ENCODE results near the gene PLEKHM2. TPM values are rescaled to one million over a fixed set of nuclear protein-coding genes. Genes with fewer than 3 reads are reported as not detected.

PLEKHM2 gene
- polyA plus RNA-seq, 1 donor from 2014 or later = 40.1 TPM

DNA sequence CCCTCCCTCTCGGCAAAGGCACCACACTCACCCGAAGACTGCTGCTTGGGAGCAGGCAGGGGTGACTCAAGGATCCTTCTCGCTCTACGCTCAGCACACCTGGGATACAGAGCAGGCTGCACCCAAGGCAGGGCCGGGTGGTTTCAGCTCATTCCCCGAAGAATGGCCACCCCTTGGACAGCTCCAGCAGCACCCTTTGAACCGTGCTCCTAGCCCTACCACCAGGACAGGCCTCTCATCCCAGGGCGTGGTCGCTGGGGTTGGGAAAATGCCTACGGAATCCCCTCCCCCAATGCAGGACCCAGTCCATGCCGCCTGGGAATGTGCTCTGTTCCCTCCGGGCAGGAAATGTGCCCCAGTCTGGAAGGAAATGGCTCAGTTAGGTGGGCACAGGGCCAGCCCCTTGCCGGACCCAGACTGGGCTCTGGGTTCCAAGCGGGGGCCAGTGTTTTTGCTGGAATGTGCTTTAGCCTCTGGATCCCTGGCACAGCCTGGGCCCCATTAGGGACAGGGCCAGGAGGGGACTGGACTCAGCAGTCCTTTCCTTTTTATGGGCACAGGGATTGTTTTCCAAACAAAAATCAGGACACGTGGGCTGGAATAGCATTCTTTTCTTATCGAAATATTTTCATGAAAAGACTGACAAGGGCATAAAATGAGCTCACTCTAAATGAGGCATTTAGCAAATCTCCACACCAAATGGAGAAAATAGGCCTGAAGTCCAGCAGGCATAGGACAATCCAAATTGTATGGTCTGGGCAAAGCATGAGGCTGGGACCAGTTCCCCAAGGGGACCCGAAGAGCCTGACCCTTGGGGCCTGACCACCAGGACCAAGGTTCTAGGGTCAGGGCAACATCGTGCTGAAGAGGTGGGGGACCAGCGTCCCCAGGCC, 65.5 kb downstream of the PLEKHM2 start:
- Histone ChIP-seq H3K27ac (ENCODE audit: low read length) (no peak overlapping the region), H3K79me2 (replicated peaks; ENCODE audit: insufficient read depth, low read length) (no peaks in the 10 kb centered on the region), H3K4me3 (ENCODE audit: low read length) (no peak overlapping the region), H3F3A (ENCODE audit: insufficient read depth, low read length, poor library complexity, severe bottlenecking) (no peaks in the 10 kb centered on the region), H3K9ac (ENCODE audit: low read length) (no peak overlapping the region), H3K36me3 (ENCODE audit: insufficient read depth, low read length) (no peaks in the 10 kb centered on the region), H3K9me2 (ENCODE audit: insufficient read depth, low read length) (no peaks in the 10 kb centered on the region), H3K9me3 (ENCODE audit: low read length) (no peaks in the 10 kb centered on the region), H3K27me3 (ENCODE audit: insufficient read depth, low read depth, low read length) (no peaks in the 10 kb centered on the region), H2AFZ (ENCODE audit: low read depth, low read length) (no peak overlapping the region), H3K4me2 (ENCODE audit: low read length) (no peak overlapping the region), H4K20me1 (ENCODE audit: insufficient read depth) (no peaks in the 10 kb centered on the region)
- TF ChIP-seq EZH2 (IDR thresholded peaks at IDR 0.05; ENCODE audit: borderline replicate concordance, insufficient read depth, low read length, poor library complexity, severe bottlenecking) = no peak
- TF ChIP-seq, protein P1, sequence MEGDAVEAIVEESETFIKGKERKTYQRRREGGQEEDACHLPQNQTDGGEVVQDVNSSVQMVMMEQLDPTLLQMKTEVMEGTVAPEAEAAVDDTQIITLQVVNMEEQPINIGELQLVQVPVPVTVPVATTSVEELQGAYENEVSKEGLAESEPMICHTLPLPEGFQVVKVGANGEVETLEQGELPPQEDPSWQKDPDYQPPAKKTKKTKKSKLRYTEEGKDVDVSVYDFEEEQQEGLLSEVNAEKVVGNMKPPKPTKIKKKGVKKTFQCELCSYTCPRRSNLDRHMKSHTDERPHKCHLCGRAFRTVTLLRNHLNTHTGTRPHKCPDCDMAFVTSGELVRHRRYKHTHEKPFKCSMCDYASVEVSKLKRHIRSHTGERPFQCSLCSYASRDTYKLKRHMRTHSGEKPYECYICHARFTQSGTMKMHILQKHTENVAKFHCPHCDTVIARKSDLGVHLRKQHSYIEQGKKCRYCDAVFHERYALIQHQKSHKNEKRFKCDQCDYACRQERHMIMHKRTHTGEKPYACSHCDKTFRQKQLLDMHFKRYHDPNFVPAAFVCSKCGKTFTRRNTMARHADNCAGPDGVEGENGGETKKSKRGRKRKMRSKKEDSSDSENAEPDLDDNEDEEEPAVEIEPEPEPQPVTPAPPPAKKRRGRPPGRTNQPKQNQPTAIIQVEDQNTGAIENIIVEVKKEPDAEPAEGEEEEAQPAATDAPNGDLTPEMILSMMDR (IDR thresholded peaks at IDR 0.05; ENCODE audit: poor library complexity, severe bottlenecking) = no peak
- TF ChIP-seq, protein P2, sequence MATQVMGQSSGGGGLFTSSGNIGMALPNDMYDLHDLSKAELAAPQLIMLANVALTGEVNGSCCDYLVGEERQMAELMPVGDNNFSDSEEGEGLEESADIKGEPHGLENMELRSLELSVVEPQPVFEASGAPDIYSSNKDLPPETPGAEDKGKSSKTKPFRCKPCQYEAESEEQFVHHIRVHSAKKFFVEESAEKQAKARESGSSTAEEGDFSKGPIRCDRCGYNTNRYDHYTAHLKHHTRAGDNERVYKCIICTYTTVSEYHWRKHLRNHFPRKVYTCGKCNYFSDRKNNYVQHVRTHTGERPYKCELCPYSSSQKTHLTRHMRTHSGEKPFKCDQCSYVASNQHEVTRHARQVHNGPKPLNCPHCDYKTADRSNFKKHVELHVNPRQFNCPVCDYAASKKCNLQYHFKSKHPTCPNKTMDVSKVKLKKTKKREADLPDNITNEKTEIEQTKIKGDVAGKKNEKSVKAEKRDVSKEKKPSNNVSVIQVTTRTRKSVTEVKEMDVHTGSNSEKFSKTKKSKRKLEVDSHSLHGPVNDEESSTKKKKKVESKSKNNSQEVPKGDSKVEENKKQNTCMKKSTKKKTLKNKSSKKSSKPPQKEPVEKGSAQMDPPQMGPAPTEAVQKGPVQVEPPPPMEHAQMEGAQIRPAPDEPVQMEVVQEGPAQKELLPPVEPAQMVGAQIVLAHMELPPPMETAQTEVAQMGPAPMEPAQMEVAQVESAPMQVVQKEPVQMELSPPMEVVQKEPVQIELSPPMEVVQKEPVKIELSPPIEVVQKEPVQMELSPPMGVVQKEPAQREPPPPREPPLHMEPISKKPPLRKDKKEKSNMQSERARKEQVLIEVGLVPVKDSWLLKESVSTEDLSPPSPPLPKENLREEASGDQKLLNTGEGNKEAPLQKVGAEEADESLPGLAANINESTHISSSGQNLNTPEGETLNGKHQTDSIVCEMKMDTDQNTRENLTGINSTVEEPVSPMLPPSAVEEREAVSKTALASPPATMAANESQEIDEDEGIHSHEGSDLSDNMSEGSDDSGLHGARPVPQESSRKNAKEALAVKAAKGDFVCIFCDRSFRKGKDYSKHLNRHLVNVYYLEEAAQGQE (IDR thresholded peaks at IDR 0.05; ENCODE audit: borderline replicate concordance) = no peak
- no peak for TF ChIP-seq MXI1 (conservative IDR thresholded peaks at IDR 0.05; ENCODE audit: poor library complexity, severe bottlenecking)
- TF ChIP-seq POLR2AphosphoS5 (IDR thresholded peaks at IDR 0.05) = no peak

DNA sequence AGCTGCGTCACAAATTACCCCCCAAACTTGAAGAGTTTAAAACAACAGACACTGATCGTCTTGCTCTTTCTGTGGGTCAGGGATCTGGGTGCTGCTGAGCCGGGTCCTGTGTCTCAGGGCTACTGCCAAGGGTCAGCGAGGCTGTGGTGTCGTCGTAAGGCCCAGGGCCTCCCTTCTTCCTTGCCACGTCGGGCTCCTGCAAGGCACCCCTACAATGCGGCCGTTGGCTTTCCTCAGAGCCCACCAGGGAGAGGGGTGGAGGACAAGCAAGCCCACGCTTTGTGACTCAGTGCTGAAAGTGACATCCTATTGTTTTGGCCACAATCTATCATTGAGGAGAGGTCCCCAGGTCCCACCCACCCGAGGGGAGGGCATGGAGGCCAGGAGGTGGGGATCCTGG, 66.8 kb downstream of the PLEKHM2 start:
- Histone ChIP-seq H3K36me3 (ENCODE audit: insufficient read depth, low read length) (no peaks in the 10 kb centered on the region), H3F3A (ENCODE audit: insufficient read depth, low read length, poor library complexity, severe bottlenecking) (no peaks in the 10 kb centered on the region), H3K9me2 (ENCODE audit: insufficient read depth, low read length) (no peaks in the 10 kb centered on the region), H3K27me3 (ENCODE audit: insufficient read depth, low read depth, low read length) (no peaks in the 10 kb centered on the region), H3K27ac (ENCODE audit: low read length) (no peak overlapping the region), H3K9ac (ENCODE audit: low read length) (no peak overlapping the region), H2AFZ (ENCODE audit: low read depth, low read length) (no peak overlapping the region), H3K9me3 (ENCODE audit: low read length) (no peaks in the 10 kb centered on the region), H3K79me2 (replicated peaks; ENCODE audit: insufficient read depth, low read length) (no peaks in the 10 kb centered on the region), H4K20me1 (ENCODE audit: insufficient read depth) (no peaks in the 10 kb centered on the region), H3K4me3 (ENCODE audit: low read length) (no peak overlapping the region), H3K4me2 (ENCODE audit: low read length) (no peak overlapping the region)
- no peak for TF ChIP-seq SMC3 (conservative IDR thresholded peaks at IDR 0.05; ENCODE audit: poor library complexity)
- TF ChIP-seq MXI1 (conservative IDR thresholded peaks at IDR 0.05; ENCODE audit: poor library complexity, severe bottlenecking) = no peak
- TF ChIP-seq RAD21 (conservative IDR thresholded peaks at IDR 0.05) = no peak
- no peak for TF ChIP-seq TAF1 (IDR thresholded peaks at IDR 0.05; ENCODE audit: low read depth)
- TF ChIP-seq, protein P2 (IDR thresholded peaks at IDR 0.05; ENCODE audit: borderline replicate concordance) = no peak
- no peak for TF ChIP-seq EP300 (conservative IDR thresholded peaks at IDR 0.05; ENCODE audit: poor library complexity, severe bottlenecking)
